Activated T-cell treated with anti-CD3 and anti-CD28 coated beads, Interleukin-2, amount 50 U/mL, for 1 hour (primary cell): ENCODE results near the gene PFKM.
"Not testable (repeated sequence)": the region's sequence is repeated elsewhere in the genome, so short reads cannot be mapped to it uniquely, and the experiment has no call there.

Experiments
- DNase-seq: peaks from one replicate; pipeline ENCODE4 v3.0.0-alpha.2; 2020

PFKM gene

DNA sequence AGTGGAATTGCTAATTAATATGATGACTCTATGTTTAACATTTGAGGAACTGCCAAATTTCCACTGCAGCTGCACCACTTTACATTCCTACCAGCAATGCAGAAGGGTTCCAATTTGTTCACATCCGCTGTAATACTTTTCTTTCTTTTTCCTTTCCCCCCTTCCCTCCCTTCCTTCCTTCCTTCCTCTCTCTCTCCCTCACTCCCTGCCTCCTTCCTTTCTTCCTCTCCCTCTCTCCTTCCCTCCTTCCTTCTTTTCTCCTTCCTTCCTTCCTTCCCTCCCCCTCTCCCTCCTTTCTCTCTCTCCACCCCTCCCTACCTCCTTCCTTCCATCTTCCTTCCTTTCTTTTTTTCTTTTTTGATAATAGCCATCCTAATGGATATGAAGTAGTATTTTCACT, 3.2 kb upstream of the PFKM start:
- no peak for DNase-seq

DNA sequence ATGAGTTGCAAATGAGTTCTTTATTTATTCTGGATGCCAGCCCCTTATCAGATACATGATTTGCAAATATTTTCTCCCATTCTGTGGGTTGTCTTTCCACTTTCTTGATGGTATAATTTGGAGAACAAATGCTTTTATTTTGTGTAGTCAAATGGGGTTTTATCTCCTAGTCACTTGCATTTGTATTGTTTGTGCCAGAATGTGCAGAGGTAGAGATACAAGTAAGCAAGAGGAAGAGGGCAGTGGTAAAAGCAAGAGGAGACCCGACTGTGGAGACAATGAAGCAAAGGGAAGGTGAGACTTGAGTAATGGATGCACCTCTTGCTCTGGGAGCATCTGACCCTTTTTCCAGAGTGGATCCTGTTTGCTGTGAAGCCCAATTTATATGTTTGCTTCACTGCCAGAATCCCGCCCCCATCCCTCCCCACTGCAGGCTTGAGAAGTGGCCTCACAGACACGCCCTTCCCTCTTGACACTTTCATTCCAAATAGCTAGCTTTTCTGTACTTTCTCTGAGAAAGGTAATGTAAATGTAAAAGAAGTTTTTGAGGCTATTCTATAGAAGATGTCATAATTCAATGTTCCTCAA, 786 bp upstream of the PFKM start:
- no peak for DNase-seq

DNA sequence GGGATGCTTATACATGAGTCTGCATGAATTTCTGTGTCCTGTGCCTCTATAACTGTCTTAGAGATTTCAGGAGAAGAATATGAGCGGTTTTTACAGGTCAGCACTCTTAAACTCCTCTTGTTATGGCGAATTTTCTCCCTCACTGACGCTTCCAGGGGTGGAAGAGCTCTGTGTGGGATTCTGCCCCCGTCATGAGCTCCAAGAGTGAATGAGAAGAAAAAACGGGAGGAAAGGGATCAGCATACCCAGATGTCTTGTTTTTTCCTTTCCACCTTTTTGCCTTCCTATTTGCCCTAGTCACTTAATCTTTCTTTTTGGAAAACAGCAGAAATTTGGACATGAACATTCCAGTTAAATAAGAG, 651 bp downstream of the PFKM start:
- DNase-seq: no peak

- no peak for DNase-seq
These were observed 2.4 kb downstream of the PFKM start for GRCh38 chr12:48121522-48121921.

DNA sequence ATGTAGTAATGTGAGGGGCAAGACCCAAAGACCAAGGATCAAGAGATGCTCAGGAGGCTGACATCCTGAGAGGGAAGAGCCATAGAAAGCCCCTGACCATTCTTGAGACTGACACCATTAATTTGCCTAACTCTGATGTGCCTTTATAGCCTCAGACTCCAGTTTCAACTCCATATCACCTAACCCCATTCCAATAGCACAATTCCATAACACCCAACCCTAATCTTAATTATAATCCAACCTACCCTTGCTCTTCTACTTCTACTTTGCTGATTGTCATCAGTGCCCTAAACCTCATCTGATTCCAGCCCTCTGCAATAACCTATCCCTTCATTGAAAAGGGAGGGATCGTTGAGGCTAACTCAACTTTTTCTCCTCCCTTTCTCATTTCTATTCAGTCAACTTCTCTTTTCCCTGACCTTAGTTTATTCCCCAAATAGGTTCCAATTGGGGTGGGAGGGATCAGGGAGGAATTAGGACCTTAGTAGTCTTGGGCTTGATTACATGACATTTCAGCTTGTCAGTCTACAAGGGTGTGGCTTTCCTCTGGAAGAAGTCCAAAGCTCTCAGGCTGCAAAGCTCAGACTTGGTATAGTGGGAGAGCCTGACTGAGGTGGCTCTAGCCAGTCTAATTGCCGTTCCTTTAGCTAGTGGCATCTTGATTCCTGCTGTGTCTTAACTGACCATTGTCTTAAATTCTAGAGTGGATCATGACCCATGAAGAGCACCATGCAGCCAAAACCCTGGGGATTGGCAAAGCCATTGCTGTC, 3.1 kb downstream of the PFKM start:
- no peak for DNase-seq

- no peak for DNase-seq
These were observed 4.0 kb downstream of the PFKM start for GRCh38 chr12:48123169-48123568.

DNA sequence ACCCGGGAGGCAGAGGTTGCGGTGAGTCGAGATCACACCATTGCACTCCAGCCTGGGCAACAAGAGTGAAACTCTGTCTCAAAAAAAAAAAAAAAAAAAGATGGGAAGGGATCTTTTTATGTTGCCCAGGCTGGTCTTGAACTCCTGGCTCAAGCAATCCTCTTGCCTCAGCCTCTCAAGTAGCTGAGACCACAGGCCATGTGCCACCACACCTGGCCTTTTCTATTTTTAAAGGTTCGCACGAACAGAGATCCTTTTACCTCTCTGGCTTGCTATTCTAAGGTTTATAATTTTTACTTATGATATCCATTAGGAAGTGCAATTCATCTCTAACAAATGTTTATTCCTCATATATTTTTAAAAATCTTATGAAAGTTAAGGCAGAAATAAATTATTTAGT, 6.4 kb downstream of the PFKM start:
- DNase-seq: not testable (repeated sequence)

DNA sequence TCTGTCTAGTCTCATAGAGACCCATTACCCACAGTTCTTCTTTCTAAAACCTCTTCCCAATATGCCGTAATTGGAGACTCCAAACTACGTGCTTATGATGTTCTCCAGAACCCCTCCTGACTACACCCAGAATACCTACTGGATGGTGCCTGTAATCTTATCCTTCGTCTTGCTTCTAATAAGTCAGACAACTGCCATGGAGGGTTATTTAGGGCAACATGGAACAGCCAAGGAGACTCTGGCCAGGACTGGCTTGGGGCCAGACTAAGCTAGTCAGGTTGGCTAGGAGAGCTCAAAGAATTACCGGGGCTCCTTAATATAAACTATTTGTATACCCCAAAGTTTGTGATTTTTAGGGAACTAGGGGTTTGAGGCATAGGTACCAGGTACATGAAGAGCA, 6.8 kb downstream of the PFKM start:
- DNase-seq: no peak

GRCh38 chr12:48126953-48127630, 7.9 kb downstream of the PFKM start:
- no peak for DNase-seq

GRCh38 chr12:48128800-48129199, 9.6 kb downstream of the PFKM start:
- no peak for DNase-seq

- no peak for DNase-seq
These were observed 10.2 kb downstream of the PFKM start for GRCh38 chr12:48129376-48129775.

- no peak for DNase-seq
These were observed 12.4 kb downstream of the PFKM start for GRCh38 chr12:48131517-48131916.

DNA sequence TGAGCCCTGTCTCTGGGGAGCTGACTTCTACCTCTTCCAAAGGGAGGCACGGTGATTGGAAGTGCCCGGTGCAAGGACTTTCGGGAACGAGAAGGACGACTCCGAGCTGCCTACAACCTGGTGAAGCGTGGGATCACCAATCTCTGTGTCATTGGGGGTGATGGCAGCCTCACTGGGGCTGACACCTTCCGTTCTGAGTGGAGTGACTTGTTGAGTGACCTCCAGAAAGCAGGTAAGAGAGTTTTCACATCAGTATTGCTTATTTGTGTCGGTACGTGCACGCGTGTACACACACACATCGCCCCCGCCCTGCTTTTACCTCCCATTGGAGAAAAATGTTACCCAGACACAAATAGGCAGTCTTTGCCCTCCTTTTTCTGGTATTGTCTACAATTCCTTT, 13.7 kb downstream of the PFKM start:
- no peak for DNase-seq

DNA sequence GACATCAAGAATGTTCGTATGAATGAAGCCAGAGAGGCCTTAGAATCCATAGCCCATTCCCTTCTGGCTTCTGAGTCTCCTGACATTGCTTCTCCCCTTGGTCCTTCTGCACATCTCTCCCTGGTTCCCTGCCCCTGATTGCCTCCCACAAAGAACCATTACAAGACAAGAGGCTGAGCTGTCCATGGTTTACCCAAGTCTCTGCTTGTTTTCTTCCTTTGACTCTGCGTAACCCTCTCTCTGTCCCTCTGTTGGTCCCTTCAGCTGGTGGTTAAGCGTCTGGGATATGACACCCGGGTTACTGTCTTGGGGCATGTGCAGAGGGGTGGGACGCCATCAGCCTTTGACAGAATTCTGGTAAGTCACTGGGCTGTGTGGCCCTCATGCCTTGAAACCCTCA, 15.9 kb downstream of the PFKM start:
- no peak for DNase-seq

DNA sequence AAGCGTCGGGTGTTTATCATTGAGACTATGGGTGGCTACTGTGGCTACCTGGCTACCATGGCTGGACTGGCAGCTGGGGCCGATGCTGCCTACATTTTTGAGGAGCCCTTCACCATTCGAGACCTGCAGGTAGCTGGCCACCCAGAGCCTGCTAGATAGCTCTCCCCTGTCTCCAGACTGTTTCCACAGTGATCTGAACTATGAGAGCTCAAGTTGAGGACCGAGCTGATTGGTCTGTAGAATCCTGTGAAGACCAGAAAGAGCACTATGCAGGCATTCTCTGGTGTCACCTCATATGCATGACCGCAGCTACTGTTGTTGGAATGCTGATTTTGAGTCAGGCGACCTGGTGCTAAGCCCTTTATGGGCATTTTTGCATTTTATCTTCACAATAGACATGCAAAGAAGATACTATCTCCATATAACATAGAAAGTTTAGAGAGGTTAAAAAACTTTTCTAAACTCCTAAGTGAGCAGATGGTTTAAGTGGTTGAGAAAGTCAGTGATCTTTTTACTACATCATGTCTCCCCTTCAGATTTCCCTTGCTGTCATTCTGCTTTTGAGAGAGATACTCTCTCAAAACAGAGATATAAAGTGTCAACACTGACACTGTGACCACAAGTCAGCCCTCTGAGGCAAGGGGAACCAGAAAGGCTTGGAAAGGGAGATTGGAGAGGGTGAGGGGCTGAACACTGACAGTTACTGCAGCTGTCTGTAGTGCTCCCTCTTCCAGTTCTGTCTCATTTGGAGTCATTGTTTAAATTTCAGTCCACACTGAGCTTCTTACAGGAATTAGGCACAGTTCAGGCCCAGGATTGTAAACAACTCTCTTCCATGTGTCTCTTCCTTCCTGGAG, 23.9 kb downstream of the PFKM start:
- no peak for DNase-seq

GRCh38 chr12:48143898-48144297, 24.7 kb downstream of the PFKM start:
- no peak for DNase-seq

DNA sequence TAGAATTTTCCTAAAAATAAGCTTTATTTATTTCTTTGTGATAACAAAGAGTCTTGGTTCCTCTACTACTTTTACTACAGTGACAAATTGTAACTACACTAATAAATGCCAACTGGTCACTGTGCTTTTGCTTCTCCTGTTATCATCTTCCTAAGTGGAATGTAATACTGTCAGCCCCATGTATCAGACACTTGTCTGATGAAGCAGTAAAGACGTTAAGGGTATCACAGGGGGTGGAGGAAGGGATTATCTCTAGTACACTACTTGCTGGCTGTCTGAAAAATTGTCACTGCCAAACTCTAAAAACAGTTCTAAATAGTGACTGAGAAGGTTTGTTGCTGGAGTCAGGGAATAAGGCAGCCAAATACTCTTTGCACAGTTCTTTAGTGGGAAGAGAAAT, 26.8 kb downstream of the PFKM start:
- DNase-seq: no peak

DNA sequence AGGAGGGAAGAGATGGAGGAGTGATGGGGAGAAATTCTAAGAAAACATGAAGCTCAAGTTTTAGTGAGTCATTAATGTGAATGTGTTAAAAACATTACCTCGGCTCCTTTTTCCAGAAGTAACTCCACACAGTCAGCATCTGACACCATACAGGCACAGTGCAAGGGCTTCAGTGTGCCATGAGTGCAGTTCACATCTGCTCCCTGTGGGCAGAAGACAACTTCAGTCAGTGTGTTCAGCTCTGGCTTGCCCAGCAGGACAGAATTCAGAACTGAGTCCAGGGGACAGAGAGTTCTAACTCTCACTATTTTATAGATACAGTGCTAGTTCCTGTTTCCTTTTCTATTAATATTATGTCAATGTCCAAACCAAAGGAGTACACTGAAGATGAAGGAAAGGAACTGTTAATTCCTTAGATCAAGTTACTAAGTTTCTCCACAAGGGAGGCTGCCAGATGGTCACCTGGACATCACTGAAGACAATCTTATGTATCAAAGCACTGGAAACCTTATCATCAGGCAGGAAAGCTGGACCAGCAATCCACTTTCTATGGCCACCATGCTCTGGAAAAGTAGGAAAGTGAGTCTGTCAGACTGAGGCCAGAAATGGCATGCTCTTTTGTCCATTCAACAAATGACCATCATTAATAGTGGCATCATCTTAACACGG, 32.1 kb downstream of the PFKM start:
- DNase-seq: no peak

- not testable (repeated sequence) for DNase-seq
These were observed 36.6 kb downstream of the PFKM start for GRCh38 chr12:48155786-48156185.

DNA sequence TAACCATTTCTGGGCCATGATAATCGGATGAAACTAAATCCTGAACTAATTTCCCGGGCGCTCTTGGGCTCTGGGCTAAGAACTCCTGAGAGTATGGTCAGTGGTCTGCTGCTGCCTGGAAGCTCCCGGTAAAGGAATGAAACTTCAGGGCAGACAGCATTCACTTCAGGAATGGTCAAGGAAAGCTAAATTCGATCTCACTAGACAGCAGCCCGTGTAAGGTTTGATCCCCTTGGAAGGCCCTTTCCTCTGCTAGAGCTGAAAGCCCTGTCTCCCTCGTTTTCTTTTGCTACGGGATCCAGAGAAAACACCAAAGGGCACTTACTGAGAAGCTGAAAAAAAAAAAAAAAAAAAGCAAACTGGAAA, 37.5 kb downstream of the PFKM start:
- no peak for DNase-seq

DNA sequence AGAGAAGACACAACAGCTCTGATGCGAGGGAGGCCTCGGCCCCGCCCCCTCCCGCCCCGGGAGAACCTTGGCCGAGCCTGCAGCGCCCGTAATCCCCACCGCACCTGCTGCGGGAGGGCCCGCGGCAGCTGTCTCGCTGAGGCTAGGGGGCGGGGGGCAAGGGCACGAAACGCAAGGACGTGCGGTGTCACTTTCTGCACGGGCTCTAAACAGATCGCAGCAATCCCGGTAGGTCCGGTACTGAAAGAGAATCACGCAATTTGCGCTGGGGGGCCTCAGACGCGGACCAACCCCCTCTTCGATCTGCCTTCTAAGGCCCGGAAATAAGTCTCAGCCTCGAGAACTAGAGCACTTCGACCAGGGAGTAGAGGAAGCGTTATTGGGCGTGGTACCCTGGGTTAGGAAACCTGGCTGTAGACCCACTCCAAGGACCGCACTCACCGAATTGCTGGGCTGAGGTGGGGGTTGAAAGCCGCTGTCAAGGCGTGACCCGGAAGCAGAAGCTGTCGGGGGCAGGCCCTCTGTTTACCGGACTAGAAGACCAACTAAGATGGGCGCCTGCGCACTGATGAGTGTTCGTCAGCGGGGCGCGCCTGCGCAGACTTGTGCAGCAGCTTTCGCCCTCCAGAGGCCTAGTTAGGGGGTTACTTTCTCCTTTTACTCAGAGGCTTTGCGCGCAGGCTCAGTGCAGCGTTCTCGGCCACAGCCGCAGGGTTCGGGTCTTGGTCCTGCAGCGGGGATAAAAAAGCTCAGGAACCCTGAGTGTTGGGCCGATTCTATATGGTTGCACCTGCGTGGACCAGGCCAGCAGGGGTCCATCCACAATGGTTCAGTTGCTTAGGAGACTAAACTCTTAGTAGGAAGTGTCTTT, 38.1 kb downstream of the PFKM start, which contains the start of gene ASB8:
ASB8 (minus strand) TSS at position 498 of the 871 bp plus-strand sequence. CDS start 4,019 bp downstream, outside the sequence.
- peak; percentile 99 for DNase-seq

- DNase-seq: no peak
These were observed 38.8 kb downstream of the PFKM start for GRCh38 chr12:48157889-48158370.
